GM12801 (cell line): ENCODE measurements around the gene ACSL1.

Experiments used
- CTCF ChIP-seq: IDR thresholded peaks from one replicate; pipeline ENCODE4 v1.5.1; 2011; ENCODE audit warnings: control low read depth; ENCODE audit not compliant: insufficient read length; ENCODE audit errors: extremely low read depth

Gene ACSL1

GRCh38 chr4:184733654-184734524, 91.9 kb downstream of the ACSL1 start, which contains the start of gene CENPU:
CENPU (minus strand) TSS chr4:184734096; CDS start chr4:184734062, 34 bp downstream.
- TF ChIP-seq CTCF: no peak

- TF ChIP-seq CTCF: no peak
Observed at GRCh38 chr4:184732126-184732525, 93.6 kb downstream of the ACSL1 start.

- no peak for TF ChIP-seq CTCF
Observed at GRCh38 chr4:184731056-184731455, 94.7 kb downstream of the ACSL1 start.

- TF ChIP-seq CTCF: no peak
Observed at GRCh38 chr4:184729946-184730345, 95.8 kb downstream of the ACSL1 start.

- no peak for TF ChIP-seq CTCF
Observed at GRCh38 chr4:184728858-184729257, 96.9 kb downstream of the ACSL1 start.

- no peak for TF ChIP-seq CTCF
Observed at GRCh38 chr4:184727430-184727829, 98.3 kb downstream of the ACSL1 start.

GRCh38 chr4:184722798-184723197, 103.0 kb downstream of the ACSL1 start:
- no peak for TF ChIP-seq CTCF
